K562 (cell line): ENCODE measurements around the gene PGAP2. TPM values are rescaled to one million over a fixed set of nuclear protein-coding genes. Genes with fewer than 3 reads are reported as not detected.

Experiments
- BCL6 ChIP-seq: fragments of 250-450 bp; sonication (Bioruptor Pico); IDR thresholded peaks from 2 replicates; pipeline ENCODE4 v1.4.0; 2020
- BRCA1 ChIP-seq, 2 experiments: fragments of 450-650 bp in 1 of 2; sonication (generic) in 1 of 2; formaldehyde crosslinking in 1 of 2; IDR thresholded peaks; 2 replicates each; pipeline versions ENCODE4 v1.5.0 to v1.6.1; 2017 to 2020; ENCODE audit warnings: mild to moderate bottlenecking in 1 of 2, missing genetic modification reagents in 1 of 2
- CBFB ChIP-seq: sonication (generic); formaldehyde crosslinking; IDR thresholded peaks from 2 replicates; pipeline ENCODE4 v1.4.0; 2020; ENCODE audit warnings: mild to moderate bottlenecking, missing genetic modification reagents
- KLF6 ChIP-seq: fragments of 250-450 bp; sonication (Bioruptor Pico); IDR thresholded peaks from 2 replicates; pipeline ENCODE4 v1.4.0; 2020; ENCODE audit warnings: mild to moderate bottlenecking, moderate library complexity, borderline replicate concordance
- MTA3 ChIP-seq: fragments of 450-650 bp; formaldehyde crosslinking; IDR thresholded peaks from 2 replicates; pipeline ENCODE4 v1.6.1; 2017; ENCODE audit warnings: mild to moderate bottlenecking, borderline replicate concordance
- MYC ChIP-seq, 2 experiments: fragments of 250-450 bp in 1 of 2; sonication (Bioruptor Pico) in 1 of 2; IDR thresholded peaks; 2 replicates each; pipeline versions ENCODE4 v1.5.1 to v1.6.1; 2012 to 2021; ENCODE audit warnings: low read depth in 2 of 2, borderline replicate concordance in 1 of 2, improper control_type of control experiment in 1 of 2, low read length in 1 of 2, mild to moderate bottlenecking in 1 of 2, moderate library complexity in 1 of 2
- NONO ChIP-seq, 2 experiments: fragments of 200-400 bp in 1 of 2; fragments of 450-650 bp in 1 of 2; formaldehyde crosslinking in 1 of 2; IDR thresholded peaks; 2 replicates each; pipeline ENCODE4 v1.6.1; 2017; ENCODE audit warnings: low read depth in 2 of 2, mild to moderate bottlenecking in 2 of 2, moderate library complexity in 2 of 2, low read length in 1 of 2
- POLR2A ChIP-seq: fragments of 450-650 bp; conservative IDR thresholded peaks from 2 replicates; pipeline ENCODE4 v1.6.1; 2016
- SAP30 ChIP-seq: fragments of 200-600 bp; sonication (generic); IDR thresholded peaks from 2 replicates; pipeline ENCODE4 v1.6.1; 2012; ENCODE audit warnings: borderline replicate concordance, low read depth, mild to moderate bottlenecking, moderate library complexity, low read length, control low read depth, inconsistent platforms; ENCODE audit not compliant: insufficient read depth, poor library complexity, severe bottlenecking
- SMARCE1 ChIP-seq: fragments of 450-650 bp; IDR thresholded peaks from 2 replicates; pipeline ENCODE4 v1.7.1; 2016; ENCODE audit warnings: mild to moderate bottlenecking
- TEAD4 ChIP-seq, 2 experiments: sonication (generic) in 1 of 2; formaldehyde crosslinking in 1 of 2; IDR thresholded peaks; 2 replicates each; pipeline versions ENCODE4 v1.6.1 to v1.8.0; 2012 to 2022; ENCODE audit warnings: borderline replicate concordance in 1 of 2, inconsistent platforms in 1 of 2, low read length in 1 of 2, mild to moderate bottlenecking in 1 of 2, missing genetic modification reagents in 1 of 2
- polyA plus RNA-seq, 8 experiments: library from polyadenylated mRNA; depleted of rRNA in 4 of 8; stranded (reverse) in 5 of 8; unstranded in 3 of 8; fragments of >200 nt; fragmentation: Nextera tagmentation in 2 of 8; fragmentation: Illumina TruSeq in 1 of 8; extraction: Ambion mirVana in 2 of 8; extraction: Trizol in 1 of 8; gene quantifications; 2 replicates each; pipeline versions ENCODE4 v1.2.1 to v1.2.3, GENCODE V29; 2011 to 2014; ENCODE audit warnings: inconsistent platforms in 1 of 8, missing spikeins in 1 of 8
- total RNA-seq, 7 experiments: library from RNA; depleted of rRNA in 6 of 7; stranded (reverse); fragments of >200 nt in 6 of 7; fragmentation: Illumina TruSeq in 2 of 7; extraction: Trizol in 2 of 7; gene quantifications; 2 replicates each; pipeline versions ENCODE4 v1.2.1 to v1.2.3, GENCODE V29; 2011 to 2021; ENCODE audit warnings: low replicate concordance in 1 of 7
- TF ChIP-seq, protein P1 (sequence below): fragments of 450-650 bp; IDR thresholded peaks from 2 replicates; pipeline ENCODE4 v1.6.1; 2018; ENCODE audit not compliant: partially characterized antibody
- TF ChIP-seq, protein P2 (sequence below): sonication (generic); formaldehyde crosslinking; IDR thresholded peaks from 2 replicates; pipeline ENCODE4 v1.8.1; 2023; ENCODE audit warnings: mild to moderate bottlenecking, missing genetic modification reagents
- TF ChIP-seq, protein P3 (sequence below): fragments of 250-450 bp; sonication (Bioruptor Pico); IDR thresholded peaks from 2 replicates; pipeline ENCODE4 v1.4.0; 2020; ENCODE audit warnings: mild to moderate bottlenecking, moderate library complexity, borderline replicate concordance
- TF ChIP-seq, protein P4 (sequence below): fragments of 200-400 bp; formaldehyde crosslinking; IDR thresholded peaks from 2 replicates; pipeline ENCODE4 v1.6.1; 2017; ENCODE audit warnings: mild to moderate bottlenecking, low read depth, low read length, moderate library complexity

The PGAP2 gene
- total and polyA plus RNA-seq, 9 of the 15 experiments (the other 6 are each of a cell fraction or from before 2014, with no cell fraction given), result 17.9 to 47.2 (median 33.7) TPM

DNA sequence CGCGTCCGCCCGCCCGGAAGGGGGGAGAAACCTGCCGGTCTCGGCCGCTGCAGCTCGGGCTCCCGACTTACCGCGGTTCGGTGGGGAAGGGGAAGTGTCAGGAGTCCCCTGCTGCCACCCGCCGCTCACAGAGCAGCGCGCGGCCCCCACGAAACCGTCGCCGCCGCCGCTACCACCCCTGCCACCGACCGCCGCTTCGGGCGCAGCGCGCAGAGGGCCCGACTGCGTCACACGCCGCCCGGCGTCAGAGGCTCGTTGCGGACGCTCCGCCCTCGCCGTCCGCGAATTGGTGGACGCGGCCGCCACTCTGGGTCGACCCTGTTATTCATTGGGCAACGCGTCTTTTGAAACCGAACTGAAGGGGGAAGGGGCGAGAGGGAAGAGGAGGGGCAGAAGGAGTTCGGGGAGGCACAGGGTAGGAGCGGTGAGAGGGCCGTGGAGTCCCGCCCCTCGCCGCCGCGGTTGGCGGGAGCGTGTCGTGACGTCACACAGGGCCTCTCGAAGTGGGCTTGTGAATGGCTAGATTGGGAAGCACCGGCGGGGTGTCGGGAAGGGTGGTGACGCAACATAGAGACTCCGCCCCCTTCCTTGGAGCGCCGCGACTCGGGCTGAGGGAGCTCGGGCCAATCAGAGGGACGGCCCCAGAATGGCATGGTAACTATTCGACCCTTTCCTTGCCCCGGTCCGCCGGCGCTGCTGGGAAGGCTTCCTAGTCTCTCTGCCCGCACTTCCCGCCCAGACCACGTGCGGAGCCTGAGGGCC lies 10.8 kb upstream of the PGAP2 start, which contains the start of gene NUP98 (continued):
- TF ChIP-seq, protein P1, sequence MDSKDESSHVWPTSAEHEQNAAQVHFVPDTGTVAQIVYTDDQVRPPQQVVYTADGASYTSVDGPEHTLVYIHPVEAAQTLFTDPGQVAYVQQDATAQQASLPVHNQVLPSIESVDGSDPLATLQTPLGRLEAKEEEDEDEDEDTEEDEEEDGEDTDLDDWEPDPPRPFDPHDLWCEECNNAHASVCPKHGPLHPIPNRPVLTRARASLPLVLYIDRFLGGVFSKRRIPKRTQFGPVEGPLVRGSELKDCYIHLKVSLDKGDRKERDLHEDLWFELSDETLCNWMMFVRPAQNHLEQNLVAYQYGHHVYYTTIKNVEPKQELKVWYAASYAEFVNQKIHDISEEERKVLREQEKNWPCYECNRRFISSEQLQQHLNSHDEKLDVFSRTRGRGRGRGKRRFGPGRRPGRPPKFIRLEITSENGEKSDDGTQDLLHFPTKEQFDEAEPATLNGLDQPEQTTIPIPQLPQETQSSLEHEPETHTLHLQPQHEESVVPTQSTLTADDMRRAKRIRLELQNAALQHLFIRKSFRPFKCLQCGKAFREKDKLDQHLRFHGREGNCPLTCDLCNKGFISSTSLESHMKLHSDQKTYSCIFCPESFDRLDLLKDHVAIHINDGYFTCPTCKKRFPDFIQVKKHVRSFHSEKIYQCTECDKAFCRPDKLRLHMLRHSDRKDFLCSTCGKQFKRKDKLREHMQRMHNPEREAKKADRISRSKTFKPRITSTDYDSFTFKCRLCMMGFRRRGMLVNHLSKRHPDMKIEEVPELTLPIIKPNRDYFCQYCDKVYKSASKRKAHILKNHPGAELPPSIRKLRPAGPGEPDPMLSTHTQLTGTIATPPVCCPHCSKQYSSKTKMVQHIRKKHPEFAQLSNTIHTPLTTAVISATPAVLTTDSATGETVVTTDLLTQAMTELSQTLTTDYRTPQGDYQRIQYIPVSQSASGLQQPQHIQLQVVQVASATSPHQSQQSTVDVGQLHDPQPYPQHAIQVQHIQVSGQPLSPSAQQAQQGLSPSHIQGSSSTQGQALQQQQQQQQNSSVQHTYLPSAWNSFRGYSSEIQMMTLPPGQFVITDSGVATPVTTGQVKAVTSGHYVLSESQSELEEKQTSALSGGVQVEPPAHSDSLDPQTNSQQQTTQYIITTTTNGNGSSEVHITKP, result peak; percentile 39
- peak; percentile 95 for TF ChIP-seq MYC (IDR thresholded peaks at IDR 0.05; ENCODE audit: low read depth, low read length)
- no peak for TF ChIP-seq MYC (CRISPR knock-in tag; IDR thresholded peaks at IDR 0.05; ENCODE audit: borderline replicate concordance, low read depth)
- TF ChIP-seq, protein P2, sequence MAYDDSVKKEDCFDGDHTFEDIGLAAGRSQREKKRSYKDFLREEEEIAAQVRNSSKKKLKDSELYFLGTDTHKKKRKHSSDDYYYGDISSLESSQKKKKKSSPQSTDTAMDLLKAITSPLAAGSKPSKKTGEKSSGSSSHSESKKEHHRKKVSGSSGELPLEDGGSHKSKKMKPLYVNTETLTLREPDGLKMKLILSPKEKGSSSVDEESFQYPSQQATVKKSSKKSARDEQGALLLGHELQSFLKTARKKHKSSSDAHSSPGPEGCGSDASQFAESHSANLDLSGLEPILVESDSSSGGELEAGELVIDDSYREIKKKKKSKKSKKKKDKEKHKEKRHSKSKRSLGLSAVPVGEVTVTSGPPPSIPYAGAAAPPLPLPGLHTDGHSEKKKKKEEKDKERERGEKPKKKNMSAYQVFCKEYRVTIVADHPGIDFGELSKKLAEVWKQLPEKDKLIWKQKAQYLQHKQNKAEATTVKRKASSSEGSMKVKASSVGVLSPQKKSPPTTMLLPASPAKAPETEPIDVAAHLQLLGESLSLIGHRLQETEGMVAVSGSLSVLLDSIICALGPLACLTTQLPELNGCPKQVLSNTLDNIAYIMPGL (CRISPR knock-in tag), result no peak
- TF ChIP-seq, protein P3, sequence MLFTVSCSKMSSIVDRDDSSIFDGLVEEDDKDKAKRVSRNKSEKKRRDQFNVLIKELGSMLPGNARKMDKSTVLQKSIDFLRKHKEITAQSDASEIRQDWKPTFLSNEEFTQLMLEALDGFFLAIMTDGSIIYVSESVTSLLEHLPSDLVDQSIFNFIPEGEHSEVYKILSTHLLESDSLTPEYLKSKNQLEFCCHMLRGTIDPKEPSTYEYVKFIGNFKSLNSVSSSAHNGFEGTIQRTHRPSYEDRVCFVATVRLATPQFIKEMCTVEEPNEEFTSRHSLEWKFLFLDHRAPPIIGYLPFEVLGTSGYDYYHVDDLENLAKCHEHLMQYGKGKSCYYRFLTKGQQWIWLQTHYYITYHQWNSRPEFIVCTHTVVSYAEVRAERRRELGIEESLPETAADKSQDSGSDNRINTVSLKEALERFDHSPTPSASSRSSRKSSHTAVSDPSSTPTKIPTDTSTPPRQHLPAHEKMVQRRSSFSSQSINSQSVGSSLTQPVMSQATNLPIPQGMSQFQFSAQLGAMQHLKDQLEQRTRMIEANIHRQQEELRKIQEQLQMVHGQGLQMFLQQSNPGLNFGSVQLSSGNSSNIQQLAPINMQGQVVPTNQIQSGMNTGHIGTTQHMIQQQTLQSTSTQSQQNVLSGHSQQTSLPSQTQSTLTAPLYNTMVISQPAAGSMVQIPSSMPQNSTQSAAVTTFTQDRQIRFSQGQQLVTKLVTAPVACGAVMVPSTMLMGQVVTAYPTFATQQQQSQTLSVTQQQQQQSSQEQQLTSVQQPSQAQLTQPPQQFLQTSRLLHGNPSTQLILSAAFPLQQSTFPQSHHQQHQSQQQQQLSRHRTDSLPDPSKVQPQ, result no peak
- TF ChIP-seq NONO (IDR thresholded peaks at IDR 0.05; ENCODE audit: low read depth in 2 of 2, low read length in 1 of 2), result peak; percentile 89 to 91
- TF ChIP-seq TEAD4 (IDR thresholded peaks at IDR 0.05; ENCODE audit: low read length), result no peak
- no peak for TF ChIP-seq TEAD4 (CRISPR knock-in tag; IDR thresholded peaks at IDR 0.05; ENCODE audit: borderline replicate concordance)
- TF ChIP-seq BRCA1 (IDR thresholded peaks at IDR 0.05), result no peak
- TF ChIP-seq BRCA1 (CRISPR knock-in tag; IDR thresholded peaks at IDR 0.05), result no peak
- no peak for TF ChIP-seq BCL6
- TF ChIP-seq SAP30, result no peak
- TF ChIP-seq MTA3, result peak; percentile 98
- no peak for TF ChIP-seq KLF6
- TF ChIP-seq POLR2A, result peak; percentile 93
- no peak for TF ChIP-seq SMARCE1
- no peak for TF ChIP-seq CBFB (CRISPR knock-in tag)
- TF ChIP-seq, protein P4, sequence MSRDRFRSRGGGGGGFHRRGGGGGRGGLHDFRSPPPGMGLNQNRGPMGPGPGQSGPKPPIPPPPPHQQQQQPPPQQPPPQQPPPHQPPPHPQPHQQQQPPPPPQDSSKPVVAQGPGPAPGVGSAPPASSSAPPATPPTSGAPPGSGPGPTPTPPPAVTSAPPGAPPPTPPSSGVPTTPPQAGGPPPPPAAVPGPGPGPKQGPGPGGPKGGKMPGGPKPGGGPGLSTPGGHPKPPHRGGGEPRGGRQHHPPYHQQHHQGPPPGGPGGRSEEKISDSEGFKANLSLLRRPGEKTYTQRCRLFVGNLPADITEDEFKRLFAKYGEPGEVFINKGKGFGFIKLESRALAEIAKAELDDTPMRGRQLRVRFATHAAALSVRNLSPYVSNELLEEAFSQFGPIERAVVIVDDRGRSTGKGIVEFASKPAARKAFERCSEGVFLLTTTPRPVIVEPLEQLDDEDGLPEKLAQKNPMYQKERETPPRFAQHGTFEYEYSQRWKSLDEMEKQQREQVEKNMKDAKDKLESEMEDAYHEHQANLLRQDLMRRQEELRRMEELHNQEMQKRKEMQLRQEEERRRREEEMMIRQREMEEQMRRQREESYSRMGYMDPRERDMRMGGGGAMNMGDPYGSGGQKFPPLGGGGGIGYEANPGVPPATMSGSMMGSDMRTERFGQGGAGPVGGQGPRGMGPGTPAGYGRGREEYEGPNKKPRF, result no peak
